HG02763 (cell line): ENCODE measurements around the gene HSD17B14.
"Not testable (repeated sequence)": the region's sequence is repeated elsewhere in the genome, so short reads cannot be mapped to it uniquely, and the experiment has no call there.

Experiments
- ATAC-seq: cut with Tn5 transposase; IDR thresholded peaks from one replicate; pipeline ENCODE4 v1.9.1; 2021; ENCODE audit warnings: mild to moderate bottlenecking, moderate library complexity; ENCODE audit not compliant: unreplicated experiment

The HSD17B14 gene

GRCh38 chr19:48768171-48768753 lies 68.0 kb downstream of the HSD17B14 start:
- not testable (repeated sequence) for ATAC-seq

GRCh38 chr19:48765816-48766215 lies 70.5 kb downstream of the HSD17B14 start:
- not testable (repeated sequence) for ATAC-seq
